Panc1 (cell line): ENCODE results near the gene PIK3AP1. TPM values are rescaled to one million over a fixed set of nuclear protein-coding genes. Genes with fewer than 3 reads are reported as not detected.
"Not testable (repeated sequence)": the region's sequence is repeated elsewhere in the genome, so short reads cannot be mapped to it uniquely, and the experiment has no call there.

Source experiments
- ATAC-seq: fragments of 200-7000 bp; cut with Tn5 transposase; 2 replicates; pipeline ENCODE4 v1.9.1; 2020; ENCODE audit warnings: mild to moderate bottlenecking, moderate library complexity
- BruUV-seq: library from RNA; stranded (reverse); fragments of 400-500 nt; replicated peaks from 2 replicates; lab custom pipeline; 2021; lab: Mats Ljungman, UMichigan
- CTCF ChIA-PET: fragments of 300-600 bp; sonication (Branson Sonifier 250); formaldehyde crosslinking; loops from one replicate; lab custom pipeline; 2022; ENCODE audit warnings: antibody characterized with exemption; lab: Charles Lee
- POLR2A ChIA-PET: fragments of 300-600 bp; sonication (Branson Sonifier 250); formaldehyde crosslinking; loops from one replicate; lab custom pipeline; 2022; ENCODE audit warnings: antibody characterized with exemption; lab: Charles Lee
- DNase-seq: peaks from one replicate; pipeline ENCODE4 v3.0.0-alpha.2; 2010; ENCODE audit warnings: low read depth, low spot score
- H3K27ac ChIP-seq: 2 replicates; pipeline ENCODE4 v1.5.1; 2011; ENCODE audit warnings: mild to moderate bottlenecking, low read length, inconsistent platforms
- H3K27me3 ChIP-seq: fragments of 200-500 bp; sonication (Bioruptor generic); 2 replicates; pipeline ENCODE4 v1.6.0; 2014; ENCODE audit warnings: low read length, inconsistent platforms; ENCODE audit not compliant: control insufficient read depth, insufficient read depth
- H3K36me3 ChIP-seq: fragments of 200-500 bp; sonication (Bioruptor generic); 2 replicates; pipeline ENCODE4 v1.5.1; 2014; ENCODE audit warnings: inconsistent platforms, mild to moderate bottlenecking, low read length, moderate library complexity; ENCODE audit not compliant: control insufficient read depth, insufficient read depth
- H3K4me1 ChIP-seq: 2 replicates; pipeline ENCODE4 v1.5.1; 2011; ENCODE audit warnings: inconsistent platforms, mild to moderate bottlenecking, low read length, moderate library complexity; ENCODE audit not compliant: control insufficient read depth, insufficient read depth
- H3K4me3 ChIP-seq, 2 experiments: 2 replicates each; pipeline ENCODE4 v1.5.1; 2011 to 2012; ENCODE audit warnings: low read depth in 2 of 2, low read length in 2 of 2, mild to moderate bottlenecking in 2 of 2, inconsistent platforms in 1 of 2, moderate library complexity in 1 of 2
- H3K9me3 ChIP-seq: fragments of 200-500 bp; sonication (Bioruptor generic); 2 replicates; pipeline ENCODE4 v1.5.1; 2014; ENCODE audit warnings: low read depth, mild to moderate bottlenecking, inconsistent platforms, low read length, moderate library complexity; ENCODE audit not compliant: control insufficient read depth, insufficient read depth
- POLR2AphosphoS5 ChIP-seq: IDR thresholded peaks from 2 replicates; pipeline ENCODE4 v1.6.1; 2012; ENCODE audit warnings: mild to moderate bottlenecking, low read depth, low read length, moderate library complexity
- SIN3A ChIP-seq: IDR thresholded peaks from 2 replicates; pipeline ENCODE4 v1.6.1; 2012; ENCODE audit warnings: low read depth, mild to moderate bottlenecking, low read length, moderate library complexity, borderline replicate concordance; ENCODE audit not compliant: insufficient read depth
- TCF7L2 ChIP-seq: IDR thresholded peaks from 2 replicates; pipeline ENCODE4 v1.6.1; 2011; ENCODE audit warnings: mild to moderate bottlenecking, low read depth, low read length, inconsistent platforms
- in situ Hi-C: cut with HindIII; loops from 2 replicates; pipeline ENCODE4 v1.10.0; 2016; ENCODE audit warnings: low sequenced_read_pairs, low pct_unique_long_range_greater_than_20kb
- intact Hi-C: fragments of 100-400 bp; cut with micrococcal nuclease; formaldehyde crosslinking; loops from one replicate; pipeline ENCODE4 v1.10.0; 2022; ENCODE audit not compliant: unreplicated experiment
- total RNA-seq: library from RNA; stranded (reverse); gene quantifications from one replicate; pipeline ENCODE4 v1.2.1, GENCODE V29; 2021; ENCODE audit not compliant: unreplicated experiment
- TF ChIP-seq, protein P1 (sequence below), 2 experiments: IDR thresholded peaks; 2 replicates each; pipeline ENCODE4 v1.6.1; 2011 to 2012; ENCODE audit warnings: low read depth in 2 of 2, control low read depth in 1 of 2, low read length in 1 of 2, mild to moderate bottlenecking in 1 of 2, moderate library complexity in 1 of 2; ENCODE audit not compliant: insufficient read depth in 1 of 2
- TF ChIP-seq, protein P2 (sequence below): fragments of 450-650 bp; IDR thresholded peaks from 2 replicates; pipeline ENCODE4 v1.5.1; 2017; ENCODE audit warnings: mild to moderate bottlenecking

PIK3AP1 gene
- total RNA-seq, 1 experiment from 2014 or later, result 2.6 TPM

DNA sequence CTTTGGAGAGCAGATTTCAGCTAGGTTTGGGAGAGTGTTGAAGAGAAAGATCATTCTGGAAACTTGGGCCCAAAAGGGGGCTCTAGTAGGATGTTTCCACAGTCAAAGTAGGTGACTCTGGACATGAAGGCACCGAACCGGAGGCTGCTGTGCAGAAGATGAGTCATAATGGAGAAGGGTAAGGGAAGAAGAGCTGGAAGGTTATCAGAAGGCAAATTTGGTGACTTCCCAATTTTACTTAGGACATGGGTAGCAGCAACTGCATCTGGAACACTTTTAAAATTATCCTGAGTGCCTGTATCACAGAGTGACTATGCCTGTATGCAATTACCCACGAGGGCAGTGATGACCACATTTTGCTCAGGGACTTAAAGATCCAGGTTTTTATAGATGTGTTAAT lies 38.8 kb downstream of the PIK3AP1 start:
- in situ Hi-C loops (no loop called here), intact Hi-C loops (no loop called here)
- Histone ChIP-seq H3K4me1 (no peaks in the 10 kb centered on the region), H3K4me3 (no peak overlapping the region), H3K36me3 (no peaks in the 10 kb centered on the region), H3K27ac (no peak overlapping the region), H3K9me3 (no peaks in the 10 kb centered on the region), H3K27me3 (no peaks in the 10 kb centered on the region)
- ChIA-PET POLR2A (no interaction called here), CTCF (no interaction called here)
- TF ChIP-seq, protein P1, sequence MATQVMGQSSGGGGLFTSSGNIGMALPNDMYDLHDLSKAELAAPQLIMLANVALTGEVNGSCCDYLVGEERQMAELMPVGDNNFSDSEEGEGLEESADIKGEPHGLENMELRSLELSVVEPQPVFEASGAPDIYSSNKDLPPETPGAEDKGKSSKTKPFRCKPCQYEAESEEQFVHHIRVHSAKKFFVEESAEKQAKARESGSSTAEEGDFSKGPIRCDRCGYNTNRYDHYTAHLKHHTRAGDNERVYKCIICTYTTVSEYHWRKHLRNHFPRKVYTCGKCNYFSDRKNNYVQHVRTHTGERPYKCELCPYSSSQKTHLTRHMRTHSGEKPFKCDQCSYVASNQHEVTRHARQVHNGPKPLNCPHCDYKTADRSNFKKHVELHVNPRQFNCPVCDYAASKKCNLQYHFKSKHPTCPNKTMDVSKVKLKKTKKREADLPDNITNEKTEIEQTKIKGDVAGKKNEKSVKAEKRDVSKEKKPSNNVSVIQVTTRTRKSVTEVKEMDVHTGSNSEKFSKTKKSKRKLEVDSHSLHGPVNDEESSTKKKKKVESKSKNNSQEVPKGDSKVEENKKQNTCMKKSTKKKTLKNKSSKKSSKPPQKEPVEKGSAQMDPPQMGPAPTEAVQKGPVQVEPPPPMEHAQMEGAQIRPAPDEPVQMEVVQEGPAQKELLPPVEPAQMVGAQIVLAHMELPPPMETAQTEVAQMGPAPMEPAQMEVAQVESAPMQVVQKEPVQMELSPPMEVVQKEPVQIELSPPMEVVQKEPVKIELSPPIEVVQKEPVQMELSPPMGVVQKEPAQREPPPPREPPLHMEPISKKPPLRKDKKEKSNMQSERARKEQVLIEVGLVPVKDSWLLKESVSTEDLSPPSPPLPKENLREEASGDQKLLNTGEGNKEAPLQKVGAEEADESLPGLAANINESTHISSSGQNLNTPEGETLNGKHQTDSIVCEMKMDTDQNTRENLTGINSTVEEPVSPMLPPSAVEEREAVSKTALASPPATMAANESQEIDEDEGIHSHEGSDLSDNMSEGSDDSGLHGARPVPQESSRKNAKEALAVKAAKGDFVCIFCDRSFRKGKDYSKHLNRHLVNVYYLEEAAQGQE (IDR thresholded peaks at IDR 0.05; ENCODE audit: insufficient read depth in 1 of 2, low read depth in 2 of 2, low read length in 1 of 2), result no peak
- no peak for ATAC-seq
- DNase-seq, result no peak
- BruUV-seq, result no TSS peak

DNA sequence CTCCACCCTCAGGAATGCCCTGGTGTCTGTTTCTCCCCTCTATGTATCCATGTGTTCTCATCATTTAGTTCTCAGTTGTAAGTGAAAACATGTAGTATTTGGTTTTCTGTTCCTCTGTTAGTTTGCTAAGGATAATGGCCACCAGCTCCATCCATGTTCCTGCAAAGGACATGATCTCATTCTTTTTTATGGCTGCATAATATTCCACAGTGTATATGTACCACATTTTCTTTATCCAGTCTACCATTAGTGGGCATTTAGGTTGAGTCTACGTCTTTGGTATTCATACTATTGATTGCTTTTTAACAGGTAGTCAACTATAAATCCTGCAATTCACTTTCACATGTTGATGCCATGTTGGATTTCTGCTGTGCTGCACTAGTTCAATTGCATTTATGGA lies 39.9 kb downstream of the PIK3AP1 start:
- DNase-seq, H3K36me3 ChIP-seq, POLR2A ChIA-PET, H3K9me3 ChIP-seq, BruUV-seq, H3K4me1 ChIP-seq, intact Hi-C loops, in situ Hi-C loops, H3K27me3 ChIP-seq, ATAC-seq, H3K27ac ChIP-seq, H3K4me3 ChIP-seq: not testable (repeated sequence)
- CTCF ChIA-PET, result interaction anchor here (0.6 kb wide), 1 partner anchor 353 kb away, joined by 3 read pairs; no protein-coding TSS in a partner anchor

DNA sequence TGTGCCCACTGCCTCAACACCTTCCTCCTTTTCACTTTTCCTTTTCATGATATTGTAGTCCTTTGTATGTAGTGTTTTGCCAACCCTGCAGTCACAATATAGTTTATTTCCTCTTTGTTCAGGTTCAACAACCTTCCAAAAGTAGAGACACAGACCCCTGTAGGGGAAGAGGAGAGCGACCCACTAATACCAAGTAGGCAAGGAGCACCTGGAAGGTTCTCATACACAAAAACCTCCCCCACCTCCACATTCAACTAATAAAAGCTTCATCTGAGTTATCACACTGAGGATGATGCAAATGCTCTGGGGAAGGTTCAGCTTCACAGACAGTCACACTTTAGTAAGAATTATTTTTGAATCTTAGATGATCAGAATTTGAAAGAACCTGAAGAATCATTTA lies 41.6 kb downstream of the PIK3AP1 start:
- no TSS peak for BruUV-seq
- intact Hi-C loops, result no loop called here
- ATAC-seq, result no peak

More for the DNA sequence above, 41.6 kb downstream of the PIK3AP1 start:
- H3K4me3 ChIP-seq, result no peak overlapping the region
- DNase-seq, result no peak
- POLR2A ChIA-PET, result interaction anchor here (0.6 kb wide), 1 partner anchor 16 kb away, joined by 10 read pairs; no protein-coding TSS in a partner anchor
- H3K27me3 ChIP-seq, result no peaks in the 10 kb centered on the region
- in situ Hi-C loops, result no loop called here
- H3K27ac ChIP-seq, result no peak overlapping the region
- peaks cover 10% of the 10 kb centered on the region for H3K4me1 ChIP-seq
- TF ChIP-seq POLR2AphosphoS5 (no peak), SIN3A (no peak), TCF7L2 (no peak)
- TF ChIP-seq, protein P2, sequence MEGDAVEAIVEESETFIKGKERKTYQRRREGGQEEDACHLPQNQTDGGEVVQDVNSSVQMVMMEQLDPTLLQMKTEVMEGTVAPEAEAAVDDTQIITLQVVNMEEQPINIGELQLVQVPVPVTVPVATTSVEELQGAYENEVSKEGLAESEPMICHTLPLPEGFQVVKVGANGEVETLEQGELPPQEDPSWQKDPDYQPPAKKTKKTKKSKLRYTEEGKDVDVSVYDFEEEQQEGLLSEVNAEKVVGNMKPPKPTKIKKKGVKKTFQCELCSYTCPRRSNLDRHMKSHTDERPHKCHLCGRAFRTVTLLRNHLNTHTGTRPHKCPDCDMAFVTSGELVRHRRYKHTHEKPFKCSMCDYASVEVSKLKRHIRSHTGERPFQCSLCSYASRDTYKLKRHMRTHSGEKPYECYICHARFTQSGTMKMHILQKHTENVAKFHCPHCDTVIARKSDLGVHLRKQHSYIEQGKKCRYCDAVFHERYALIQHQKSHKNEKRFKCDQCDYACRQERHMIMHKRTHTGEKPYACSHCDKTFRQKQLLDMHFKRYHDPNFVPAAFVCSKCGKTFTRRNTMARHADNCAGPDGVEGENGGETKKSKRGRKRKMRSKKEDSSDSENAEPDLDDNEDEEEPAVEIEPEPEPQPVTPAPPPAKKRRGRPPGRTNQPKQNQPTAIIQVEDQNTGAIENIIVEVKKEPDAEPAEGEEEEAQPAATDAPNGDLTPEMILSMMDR, result no peak
- TF ChIP-seq, protein P1 (IDR thresholded peaks at IDR 0.05; ENCODE audit: insufficient read depth in 1 of 2, low read depth in 2 of 2, low read length in 1 of 2), result no peak
- no peaks in the 10 kb centered on the region for H3K36me3 ChIP-seq
- CTCF ChIA-PET, result no interaction called here
- no peaks in the 10 kb centered on the region for H3K9me3 ChIP-seq
